ENCODE results near the gene LNX1.

The LNX1 gene

GRCh38 chr4:53537606-53538005 lies 53.7 kb downstream of the LNX1 start:
- H3K27ac ChIP-seq: no peak overlapping the region; the same call in 1 of the 2 replicates
- no peak for TF ChIP-seq ZFX (IDR thresholded peaks at IDR 0.05)
- no peak for TF ChIP-seq CTCF (conservative IDR thresholded peaks at IDR 0.05)

GRCh38 chr4:53536328-53536727 lies 55.0 kb downstream of the LNX1 start:
- no peak overlapping the region for H3K27ac ChIP-seq
- no peak for TF ChIP-seq ZFX (IDR thresholded peaks at IDR 0.05)

GRCh38 chr4:53535567-53535966 lies 55.7 kb downstream of the LNX1 start:
- TF ChIP-seq ZFX (IDR thresholded peaks at IDR 0.05): no peak
- TF ChIP-seq CTCF (conservative IDR thresholded peaks at IDR 0.05): no peak
- H3K27ac ChIP-seq: no peak overlapping the region

GRCh38 chr4:53534684-53535083 lies 56.6 kb downstream of the LNX1 start:
- no peak overlapping the region for H3K27ac ChIP-seq
- TF ChIP-seq ZFX (IDR thresholded peaks at IDR 0.05) (no peak), CTCF (conservative IDR thresholded peaks at IDR 0.05) (no peak)

- no peak overlapping the region for H3K27ac ChIP-seq
- TF ChIP-seq ZFX (IDR thresholded peaks at IDR 0.05) (no peak), CTCF (conservative IDR thresholded peaks at IDR 0.05) (no peak)
These were observed 58.8 kb downstream of the LNX1 start for GRCh38 chr4:53532521-53532920.

GRCh38 chr4:53531585-53532224 lies 59.6 kb downstream of the LNX1 start:
- TF ChIP-seq ZFX (IDR thresholded peaks at IDR 0.05) (no peak), CTCF (conservative IDR thresholded peaks at IDR 0.05) (no peak)
- no peak overlapping the region for H3K27ac ChIP-seq

- H3K27ac ChIP-seq: no peak overlapping the region
- no peak for TF ChIP-seq ZFX (IDR thresholded peaks at IDR 0.05)
- no peak for TF ChIP-seq CTCF (conservative IDR thresholded peaks at IDR 0.05)
These were observed 62.3 kb downstream of the LNX1 start for GRCh38 chr4:53529025-53529424.

- H3K27ac ChIP-seq: no peak overlapping the region
- no peak for TF ChIP-seq CTCF (conservative IDR thresholded peaks at IDR 0.05)
- no peak for TF ChIP-seq ZFX (IDR thresholded peaks at IDR 0.05)
These were observed 63.4 kb downstream of the LNX1 start for GRCh38 chr4:53527930-53528329.

Data from C4-2B (cell line).